Neutrophil (primary cell): ENCODE measurements around the gene ATXN1.

Experiments
- H3K27ac ChIP-seq: fragments of 200-600 bp; sonication (generic); 2 replicates; pipeline ENCODE4 v1.5.1; 2016; ENCODE audit warnings: mild to moderate bottlenecking, moderate library complexity
- H3K27me3 ChIP-seq: fragments of 200-600 bp; sonication (generic); 2 replicates; pipeline ENCODE4 v1.6.0; 2016; ENCODE audit warnings: mild to moderate bottlenecking
- H3K36me3 ChIP-seq: fragments of 200-600 bp; sonication (generic); 2 replicates; pipeline ENCODE4 v1.5.1; 2017
- H3K4me1 ChIP-seq, 2 experiments: fragments of 200-600 bp in 1 of 2; sonication (generic) in 1 of 2; 1 replicate in 1 of 2; 2 replicates in 1 of 2; pipeline versions ENCODE4 v1.5.1 to v1.6.1; 2013 to 2016; ENCODE audit warnings: low read depth in 1 of 2, low read length in 1 of 2, mild to moderate bottlenecking in 1 of 2, moderate library complexity in 1 of 2; ENCODE audit not compliant: control insufficient read depth in 1 of 2, insufficient read depth in 1 of 2
- H3K4me3 ChIP-seq, 2 experiments: fragments of 200-600 bp in 1 of 2; sonication (generic) in 1 of 2; 1 replicate in 1 of 2; 2 replicates in 1 of 2; pipeline ENCODE4 v1.5.1; 2013 to 2016; ENCODE audit warnings: low read depth in 1 of 2, low read length in 1 of 2, mild to moderate bottlenecking in 1 of 2, moderate library complexity in 1 of 2
- H3K9me3 ChIP-seq: fragments of 200-600 bp; sonication (generic); 2 replicates; pipeline ENCODE4 v1.5.1; 2016
- CTCF ChIP-seq: fragments of 200-600 bp; sonication (generic); IDR thresholded peaks from 2 replicates; pipeline ENCODE4 v1.5.1; 2016; ENCODE audit warnings: antibody characterized with exemption

The ATXN1 gene

DNA sequence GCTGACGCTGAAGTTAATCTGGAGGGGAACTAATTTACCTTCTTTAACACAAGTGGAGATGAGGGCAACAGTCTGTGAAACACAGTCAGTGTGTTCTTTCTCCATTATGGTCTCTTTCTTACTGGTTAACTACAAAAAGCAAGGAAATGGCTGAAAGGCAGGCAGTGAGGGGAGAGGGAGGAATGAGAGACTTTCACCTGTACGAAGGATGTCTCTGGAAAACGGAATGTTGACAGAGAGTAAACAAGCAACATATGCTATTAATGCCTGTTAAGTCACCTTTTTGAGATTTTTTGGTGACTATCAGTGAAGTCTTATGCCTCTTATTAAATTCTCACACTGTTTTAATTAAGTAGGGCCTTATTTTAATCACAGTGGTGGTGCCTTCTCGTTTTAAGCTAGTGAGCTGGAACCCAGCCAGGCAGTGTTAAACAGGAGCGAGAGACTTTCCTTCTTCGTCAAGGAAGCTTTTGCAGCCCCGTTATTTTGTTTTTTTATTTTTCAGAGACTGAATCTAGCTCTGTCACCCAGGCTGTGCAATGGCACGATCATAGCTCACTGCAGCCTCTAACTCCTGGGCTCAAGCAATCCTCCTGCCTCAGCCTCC, 165.6 kb downstream of the ATXN1 start:
- Histone ChIP-seq H3K4me3 (no peak overlapping the region), H3K27me3 (no peaks in the 10 kb centered on the region), H3K4me1 (peaks cover 14 to 33% of the 10 kb centered on the region in 2 experiments), H3K36me3 (no peaks in the 10 kb centered on the region), H3K27ac (peak overlapping the region; percentile 75), H3K9me3 (no peaks in the 10 kb centered on the region)
- no peak for TF ChIP-seq CTCF

- Histone ChIP-seq H3K4me1 (peaks cover 14 to 26% of the 10 kb centered on the region in 2 experiments), H3K9me3 (no peaks in the 10 kb centered on the region), H3K27me3 (no peaks in the 10 kb centered on the region), H3K36me3 (no peaks in the 10 kb centered on the region), H3K4me3 (no peak overlapping the region), H3K27ac (peak overlapping the region; percentile 75)
- no peak for TF ChIP-seq CTCF
Observed at GRCh38 chr6:16594849-16595248, 166.4 kb downstream of the ATXN1 start.

- Histone ChIP-seq H3K9me3 (no peaks in the 10 kb centered on the region), H3K4me3 (no peak overlapping the region), H3K4me1 (peaks cover 14 to 26% of the 10 kb centered on the region in 2 experiments), H3K27me3 (no peaks in the 10 kb centered on the region), H3K36me3 (no peaks in the 10 kb centered on the region), H3K27ac (no peak overlapping the region)
- TF ChIP-seq CTCF: no peak
Observed at GRCh38 chr6:16592223-16592911, 168.9 kb downstream of the ATXN1 start.

GRCh38 chr6:16591396-16592222, 169.7 kb downstream of the ATXN1 start:
- H3K27ac ChIP-seq: no peak overlapping the region
- no peaks in the 10 kb centered on the region for H3K9me3 ChIP-seq
- no peak for TF ChIP-seq CTCF
- H3K4me3 ChIP-seq: no peak overlapping the region
- no peaks in the 10 kb centered on the region for H3K27me3 ChIP-seq
- H3K36me3 ChIP-seq: no peaks in the 10 kb centered on the region
- H3K4me1 ChIP-seq: peaks cover 14 to 26% of the 10 kb centered on the region in 2 experiments

DNA sequence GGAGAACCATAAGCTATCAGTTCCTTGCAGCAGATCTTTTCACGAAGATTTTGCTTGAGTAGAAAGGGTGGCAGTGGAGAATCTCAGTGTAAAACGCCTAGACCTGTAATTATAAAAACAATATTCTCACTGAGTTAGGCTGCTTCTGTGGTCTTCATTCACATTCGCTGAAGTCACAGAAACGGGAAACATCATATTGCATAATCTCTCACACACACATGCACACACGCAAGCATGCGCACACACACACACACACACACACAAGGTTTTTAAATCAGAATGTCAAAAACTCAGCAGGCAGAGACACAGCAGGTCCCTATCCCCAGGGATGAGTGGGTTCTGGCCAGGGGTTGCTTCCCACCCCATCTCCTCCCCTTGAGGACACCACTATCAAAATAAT, 175.5 kb downstream of the ATXN1 start:
- Histone ChIP-seq H3K4me1 (peaks cover 12 to 15% of the 10 kb centered on the region in 2 experiments), H3K4me3 (peak overlapping the region; percentile 49 to 55), H3K27ac (peak overlapping the region; percentile 73), H3K36me3 (peaks cover 17% of the 10 kb centered on the region), H3K9me3 (no peaks in the 10 kb centered on the region), H3K27me3 (no peaks in the 10 kb centered on the region)
- TF ChIP-seq CTCF: no peak
